ENCODE measurements around the gene COL23A1.
"Not testable (repeated sequence)": the region's sequence is repeated elsewhere in the genome, so short reads cannot be mapped to it uniquely, and the experiment has no call there.

Gene COL23A1

GRCh38 chr5:178248750-178249149 is 341.4 kb downstream of the COL23A1 start:
- Mint-ChIP-seq H3K4me1 (ENCODE audit: low read depth in 2 of 2) (peaks cover 13 to 35% of the 10 kb centered on the region in 2 donors), H3K27me3 (no peaks in the 10 kb centered on the region), H3K4me3 (peak overlapping the region; percentile 59 to 60), H3K27ac (peak overlapping the region in 1 of 2 donors; percentile 90), H3K36me3 (ENCODE audit: insufficient read depth) (peaks cover 15% of the 10 kb centered on the region), H3K9me3 (no peaks in the 10 kb centered on the region)
- DNase-seq (no peak), ATAC-seq (replicated peaks) (no peak)

GRCh38 chr5:178247481-178248456 is 342.4 kb downstream of the COL23A1 start:
- peaks cover 13 to 36% of the 10 kb centered on the region in 2 donors for H3K4me1 Mint-ChIP-seq (ENCODE audit: low read depth in 2 of 2)
- H3K9me3 Mint-ChIP-seq, result no peaks in the 10 kb centered on the region
- peak overlapping the region in 1 of 2 donors; percentile 60 for H3K4me3 Mint-ChIP-seq
- peak in 1 of 3 experiments; percentile 37 for DNase-seq
- H3K27ac Mint-ChIP-seq, result peak overlapping the region in 1 of 2 donors; percentile 34
- no peaks in the 10 kb centered on the region for H3K27me3 Mint-ChIP-seq
- H3K36me3 Mint-ChIP-seq (ENCODE audit: insufficient read depth), result peaks cover 19% of the 10 kb centered on the region
- ATAC-seq (replicated peaks), result peak; percentile 52

GRCh38 chr5:178246624-178247279 is 343.4 kb downstream of the COL23A1 start:
- peaks cover 13 to 35% of the 10 kb centered on the region in 2 donors for H3K4me1 Mint-ChIP-seq (ENCODE audit: low read depth in 2 of 2)
- peaks cover 19% of the 10 kb centered on the region for H3K36me3 Mint-ChIP-seq (ENCODE audit: insufficient read depth)
- no peaks in the 10 kb centered on the region for H3K27me3 Mint-ChIP-seq
- DNase-seq, result no peak
- ATAC-seq (replicated peaks), result no peak
- no peaks in the 10 kb centered on the region for H3K9me3 Mint-ChIP-seq
- no peak overlapping the region for H3K4me3 Mint-ChIP-seq
- peak overlapping the region in 1 of 2 donors; percentile 66 for H3K27ac Mint-ChIP-seq

GRCh38 chr5:178245389-178245788 is 344.8 kb downstream of the COL23A1 start:
- ATAC-seq (replicated peaks) (no peak), DNase-seq (no peak)
- Mint-ChIP-seq H3K27me3 (no peaks in the 10 kb centered on the region), H3K4me1 (ENCODE audit: low read depth in 2 of 2) (peaks cover 21 to 44% of the 10 kb centered on the region in 2 donors), H3K36me3 (ENCODE audit: insufficient read depth) (peaks cover 19% of the 10 kb centered on the region), H3K9me3 (no peaks in the 10 kb centered on the region), H3K27ac (no peak overlapping the region), H3K4me3 (no peak overlapping the region)

GRCh38 chr5:178244576-178244975 is 345.6 kb downstream of the COL23A1 start:
- H3K36me3 Mint-ChIP-seq (ENCODE audit: insufficient read depth), result peaks cover 18% of the 10 kb centered on the region
- H3K9me3 Mint-ChIP-seq, result no peaks in the 10 kb centered on the region
- DNase-seq (no peak), ATAC-seq (replicated peaks) (no peak)
- H3K4me1 Mint-ChIP-seq (ENCODE audit: low read depth in 2 of 2), result peaks cover 23 to 44% of the 10 kb centered on the region in 2 donors
- no peaks in the 10 kb centered on the region for H3K27me3 Mint-ChIP-seq
- H3K4me3 Mint-ChIP-seq, result no peak overlapping the region
- H3K27ac Mint-ChIP-seq, result peak overlapping the region in 1 of 2 donors; percentile 29

- no peaks in the 10 kb centered on the region for H3K27me3 Mint-ChIP-seq
- no peaks in the 10 kb centered on the region for H3K9me3 Mint-ChIP-seq
- H3K36me3 Mint-ChIP-seq (ENCODE audit: insufficient read depth), result peaks cover 22% of the 10 kb centered on the region
- peak overlapping the region in 1 of 2 donors; percentile 8 for H3K4me3 Mint-ChIP-seq
- ATAC-seq (replicated peaks) (no peak), DNase-seq (no peak)
- peaks cover 30 to 49% of the 10 kb centered on the region in 2 donors for H3K4me1 Mint-ChIP-seq (ENCODE audit: low read depth in 2 of 2)
- H3K27ac Mint-ChIP-seq, result peak overlapping the region in 1 of 2 donors; percentile 53
These were observed 347.8 kb downstream of the COL23A1 start for GRCh38 chr5:178242416-178242815.

- peak overlapping the region in 1 of 2 donors; percentile 96 for H3K27ac Mint-ChIP-seq
These were observed 348.4 kb downstream of the COL23A1 start for GRCh38 chr5:178241688-178242231.

GRCh38 chr5:178241231-178241663 is 348.9 kb downstream of the COL23A1 start:
- ATAC-seq (replicated peaks) (peak; percentile 21), DNase-seq (peak in 1 of 3 experiments; percentile 27)
- Mint-ChIP-seq H3K9me3 (no peaks in the 10 kb centered on the region), H3K4me1 (ENCODE audit: low read depth in 2 of 2) (peaks cover 29 to 52% of the 10 kb centered on the region in 2 donors), H3K27me3 (no peaks in the 10 kb centered on the region), H3K27ac (peak overlapping the region; percentile 92 to 96), H3K36me3 (ENCODE audit: insufficient read depth) (peaks cover 19% of the 10 kb centered on the region), H3K4me3 (peak overlapping the region; percentile 10 to 73)

More at GRCh38 chr5:178241688-178242231, 348.4 kb downstream of the COL23A1 start:
- Mint-ChIP-seq H3K4me3 (peak overlapping the region in 1 of 2 donors; percentile 73), H3K4me1 (ENCODE audit: low read depth in 2 of 2) (peaks cover 32 to 52% of the 10 kb centered on the region in 2 donors), H3K9me3 (no peaks in the 10 kb centered on the region), H3K27me3 (no peaks in the 10 kb centered on the region), H3K36me3 (ENCODE audit: insufficient read depth) (peaks cover 21% of the 10 kb centered on the region)
- ATAC-seq (replicated peaks), result peak; percentile 4
- DNase-seq, result no peak

- no peak for DNase-seq
- no peak for ATAC-seq (replicated peaks)
- Mint-ChIP-seq H3K4me1 (ENCODE audit: low read depth in 2 of 2) (peaks cover 28 to 48% of the 10 kb centered on the region in 2 donors), H3K27me3 (no peaks in the 10 kb centered on the region), H3K4me3 (peak overlapping the region; percentile 10 to 73), H3K27ac (peak overlapping the region; percentile 92 to 96), H3K36me3 (ENCODE audit: insufficient read depth) (peaks cover 19% of the 10 kb centered on the region), H3K9me3 (no peaks in the 10 kb centered on the region)
These were observed 349.4 kb downstream of the COL23A1 start for GRCh38 chr5:178240766-178241165.

- H3K27ac Mint-ChIP-seq, result peak overlapping the region; percentile 92 to 96
- DNase-seq (no peak), ATAC-seq (replicated peaks) (no peak)
- peak overlapping the region; percentile 10 to 73 for H3K4me3 Mint-ChIP-seq
- H3K36me3 Mint-ChIP-seq (ENCODE audit: insufficient read depth), result peaks cover 20% of the 10 kb centered on the region
- H3K4me1 Mint-ChIP-seq (ENCODE audit: low read depth in 2 of 2), result peaks cover 28 to 50% of the 10 kb centered on the region in 2 donors
- H3K9me3 Mint-ChIP-seq, result no peaks in the 10 kb centered on the region
- no peaks in the 10 kb centered on the region for H3K27me3 Mint-ChIP-seq
These were observed 349.9 kb downstream of the COL23A1 start for GRCh38 chr5:178240341-178240741.

- peak; percentile 19 for ATAC-seq (replicated peaks)
- H3K27ac Mint-ChIP-seq, result peak overlapping the region; percentile 91 to 96
- not testable (repeated sequence) for H3K9me3 Mint-ChIP-seq, H3K27me3 Mint-ChIP-seq
- H3K4me3 Mint-ChIP-seq, result peak overlapping the region; percentile 59 to 61
- H3K4me1 Mint-ChIP-seq (ENCODE audit: low read depth in 2 of 2), result peaks cover 33 to 55% of the 10 kb centered on the region in 2 donors
- peaks cover 25% of the 10 kb centered on the region for H3K36me3 Mint-ChIP-seq (ENCODE audit: insufficient read depth)
- DNase-seq, result peak in 1 of 3 experiments; percentile 42
These were observed 350.4 kb downstream of the COL23A1 start for GRCh38 chr5:178239626-178240301.

- DNase-seq (peak; percentile 40 to 45 (median 44)), ATAC-seq (replicated peaks) (peak; percentile 65)
- Mint-ChIP-seq H3K4me1 (ENCODE audit: low read depth in 2 of 2) (peaks cover 36 to 57% of the 10 kb centered on the region in 2 donors), H3K27ac (peak overlapping the region; percentile 91 to 96), H3K4me3 (peak overlapping the region; percentile 59 to 65), H3K9me3 (no peaks in the 10 kb centered on the region), H3K27me3 (no peaks in the 10 kb centered on the region), H3K36me3 (ENCODE audit: insufficient read depth) (peaks cover 24% of the 10 kb centered on the region)
These were observed 351.2 kb downstream of the COL23A1 start for GRCh38 chr5:178238711-178239592.

All from effector memory CD8-positive, alpha-beta T cell (primary cell).